Panc1 (cell line): ENCODE data around the gene TCTN1. TPM values are rescaled to one million over a fixed set of nuclear protein-coding genes. Genes with fewer than 3 reads are reported as not detected.
"Not testable (repeated sequence)": the region's sequence is repeated elsewhere in the genome, so short reads cannot be mapped to it uniquely, and the experiment has no call there.

Experiments
- ATAC-seq: fragments of 200-7000 bp; cut with Tn5 transposase; 2 replicates; pipeline ENCODE4 v1.9.1; 2020; ENCODE audit warnings: mild to moderate bottlenecking, moderate library complexity
- BruUV-seq: library from RNA; stranded (reverse); fragments of 400-500 nt; replicated peaks from 2 replicates; lab custom pipeline; 2021; lab: Mats Ljungman, UMichigan
- CTCF ChIA-PET: fragments of 300-600 bp; sonication (Branson Sonifier 250); formaldehyde crosslinking; loops from one replicate; lab custom pipeline; 2022; ENCODE audit warnings: antibody characterized with exemption; lab: Charles Lee
- POLR2A ChIA-PET: fragments of 300-600 bp; sonication (Branson Sonifier 250); formaldehyde crosslinking; loops from one replicate; lab custom pipeline; 2022; ENCODE audit warnings: antibody characterized with exemption; lab: Charles Lee
- DNase-seq: peaks from one replicate; pipeline ENCODE4 v3.0.0-alpha.2; 2010; ENCODE audit warnings: low read depth, low spot score
- H3K27ac ChIP-seq: 2 replicates; pipeline ENCODE4 v1.5.1; 2011; ENCODE audit warnings: mild to moderate bottlenecking, low read length, inconsistent platforms
- H3K27me3 ChIP-seq: fragments of 200-500 bp; sonication (Bioruptor generic); 2 replicates; pipeline ENCODE4 v1.6.0; 2014; ENCODE audit warnings: low read length, inconsistent platforms; ENCODE audit not compliant: control insufficient read depth, insufficient read depth
- H3K36me3 ChIP-seq: fragments of 200-500 bp; sonication (Bioruptor generic); 2 replicates; pipeline ENCODE4 v1.5.1; 2014; ENCODE audit warnings: inconsistent platforms, mild to moderate bottlenecking, low read length, moderate library complexity; ENCODE audit not compliant: control insufficient read depth, insufficient read depth
- H3K4me1 ChIP-seq: 2 replicates; pipeline ENCODE4 v1.5.1; 2011; ENCODE audit warnings: inconsistent platforms, mild to moderate bottlenecking, low read length, moderate library complexity; ENCODE audit not compliant: control insufficient read depth, insufficient read depth
- H3K4me3 ChIP-seq, 2 experiments: 2 replicates each; pipeline ENCODE4 v1.5.1; 2011 to 2012; ENCODE audit warnings: low read depth in 2 of 2, low read length in 2 of 2, mild to moderate bottlenecking in 2 of 2, inconsistent platforms in 1 of 2, moderate library complexity in 1 of 2
- H3K9me3 ChIP-seq: fragments of 200-500 bp; sonication (Bioruptor generic); 2 replicates; pipeline ENCODE4 v1.5.1; 2014; ENCODE audit warnings: low read depth, mild to moderate bottlenecking, inconsistent platforms, low read length, moderate library complexity; ENCODE audit not compliant: control insufficient read depth, insufficient read depth
- CTCF ChIP-seq: fragments of 450-650 bp; IDR thresholded peaks from 2 replicates; pipeline ENCODE4 v1.5.1; 2017; ENCODE audit warnings: mild to moderate bottlenecking
- POLR2AphosphoS5 ChIP-seq: IDR thresholded peaks from 2 replicates; pipeline ENCODE4 v1.6.1; 2012; ENCODE audit warnings: mild to moderate bottlenecking, low read depth, low read length, moderate library complexity
- REST ChIP-seq, 2 experiments: IDR thresholded peaks; 2 replicates each; pipeline ENCODE4 v1.6.1; 2011 to 2012; ENCODE audit warnings: low read depth in 2 of 2, control low read depth in 1 of 2, low read length in 1 of 2, mild to moderate bottlenecking in 1 of 2, moderate library complexity in 1 of 2; ENCODE audit not compliant: insufficient read depth in 1 of 2
- SIN3A ChIP-seq: IDR thresholded peaks from 2 replicates; pipeline ENCODE4 v1.6.1; 2012; ENCODE audit warnings: low read depth, mild to moderate bottlenecking, low read length, moderate library complexity, borderline replicate concordance; ENCODE audit not compliant: insufficient read depth
- TCF7L2 ChIP-seq: IDR thresholded peaks from 2 replicates; pipeline ENCODE4 v1.6.1; 2011; ENCODE audit warnings: mild to moderate bottlenecking, low read depth, low read length, inconsistent platforms
- in situ Hi-C: cut with HindIII; loops from 2 replicates; pipeline ENCODE4 v1.10.0; 2016; ENCODE audit warnings: low sequenced_read_pairs, low pct_unique_long_range_greater_than_20kb
- intact Hi-C: fragments of 100-400 bp; cut with micrococcal nuclease; formaldehyde crosslinking; loops from one replicate; pipeline ENCODE4 v1.10.0; 2022; ENCODE audit not compliant: unreplicated experiment
- total RNA-seq: library from RNA; stranded (reverse); gene quantifications from one replicate; pipeline ENCODE4 v1.2.1, GENCODE V29; 2021; ENCODE audit not compliant: unreplicated experiment

The TCTN1 gene
- total RNA-seq, 1 experiment from 2014 or later, result 28.5 TPM

DNA sequence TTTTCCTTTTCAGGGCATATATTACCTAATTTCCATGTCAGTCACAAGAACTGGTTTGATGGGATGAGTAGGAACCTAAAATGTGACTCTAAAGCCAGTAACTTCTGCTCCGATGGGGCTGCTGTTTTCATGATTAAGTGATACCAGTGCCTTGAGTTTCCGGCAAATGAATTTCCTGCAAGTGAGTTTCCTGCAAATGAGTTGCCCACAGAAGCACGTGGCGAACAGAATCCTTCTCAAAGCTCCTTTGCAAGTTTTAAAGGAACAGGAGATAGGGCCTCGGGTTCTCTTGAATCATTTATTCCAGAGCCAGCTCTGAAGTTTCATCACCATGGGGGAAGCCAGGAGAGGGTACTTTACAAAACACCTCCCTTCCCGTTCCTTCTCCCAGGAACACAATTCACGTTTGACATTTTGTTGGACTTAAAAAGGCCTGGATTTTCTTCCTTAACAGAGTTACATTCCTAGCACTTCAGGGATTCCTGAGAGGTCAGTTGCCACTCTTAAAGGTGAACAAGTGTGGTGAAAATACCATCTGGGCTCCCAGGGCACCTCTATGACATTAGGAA is 28.6 kb upstream of the TCTN1 start:
- Histone ChIP-seq H3K4me1 (peaks cover 15% of the 10 kb centered on the region; the same call in 1 of the 2 replicates), H3K4me3 (no peak overlapping the region), H3K9me3 (no peaks in the 10 kb centered on the region), H3K27me3 (no peaks in the 10 kb centered on the region), H3K36me3 (no peaks in the 10 kb centered on the region; the same call in 1 of the 2 replicates), H3K27ac (no peak overlapping the region)
- intact Hi-C loops (no loop called here), in situ Hi-C loops (no loop called here)
- ATAC-seq (no peak), DNase-seq (no peak)
- TF ChIP-seq CTCF (no peak), TCF7L2 (no peak), SIN3A (no peak), REST (IDR thresholded peaks at IDR 0.05; ENCODE audit: insufficient read depth in 1 of 2, low read depth in 2 of 2, low read length in 1 of 2) (no peak)
- no TSS peak for BruUV-seq
- ChIA-PET CTCF (interaction anchor here (1.2 kb wide), 1 partner anchor 15 kb away, joined by 5 read pairs; no protein-coding TSS in a partner anchor), POLR2A (interaction anchor here (0.6 kb wide), 2 partner anchors 10 to 124 kb away, joined by 3 to 4 read pairs; no protein-coding TSS in a partner anchor)

DNA sequence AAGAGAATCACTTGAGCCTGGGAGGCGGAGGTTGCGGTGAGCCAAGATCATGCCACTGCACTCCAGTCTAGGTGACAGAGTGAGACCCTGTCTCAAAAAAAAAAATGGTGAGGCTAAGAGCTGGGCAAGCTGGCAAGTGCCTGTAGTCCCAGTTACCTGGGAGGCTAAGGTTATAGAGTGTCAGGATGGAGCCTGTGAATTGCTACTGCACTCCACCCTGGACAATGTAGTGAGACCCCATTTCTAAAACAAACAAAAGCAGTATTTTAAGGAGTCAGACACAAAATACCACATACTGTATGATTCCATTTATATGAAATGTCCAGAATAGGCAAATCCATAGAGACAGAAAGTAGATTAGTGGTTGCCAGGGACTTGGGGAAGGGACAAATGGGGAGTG is 26.8 kb upstream of the TCTN1 start:
- ATAC-seq, intact Hi-C loops, POLR2A ChIA-PET, H3K4me3 ChIP-seq, BruUV-seq, H3K4me1 ChIP-seq, H3K27me3 ChIP-seq, in situ Hi-C loops, CTCF ChIA-PET, H3K9me3 ChIP-seq, DNase-seq, H3K27ac ChIP-seq, H3K36me3 ChIP-seq: not testable (repeated sequence)

- Histone ChIP-seq H3K27me3 (no peaks in the 10 kb centered on the region), H3K36me3 (no peaks in the 10 kb centered on the region), H3K9me3 (no peaks in the 10 kb centered on the region), H3K4me1 (peaks cover 3% of the 10 kb centered on the region; the same call in 1 of the 2 replicates), H3K4me3 (no peak overlapping the region), H3K27ac (no peak overlapping the region)
- ChIA-PET POLR2A (no interaction called here), CTCF (no interaction called here)
- TF ChIP-seq SIN3A (no peak), POLR2AphosphoS5 (no peak), REST (IDR thresholded peaks at IDR 0.05; ENCODE audit: insufficient read depth in 1 of 2, low read depth in 2 of 2, low read length in 1 of 2) (no peak), CTCF (no peak), TCF7L2 (no peak)
- intact Hi-C loops, result no loop called here
- DNase-seq, result no peak
- BruUV-seq, result no TSS peak
- no peak for ATAC-seq
- in situ Hi-C loops, result no loop called here
Observed at GRCh38 chr12:110590059-110590458, 23.9 kb upstream of the TCTN1 start.
